Stimulated activated naive CD4-positive, alpha-beta T cell treated with Interleukin-2 at 50 U/mL for 16 hours (primary cell): ENCODE results near the gene CDCA7L.
"Not testable (repeated sequence)": the region's sequence is repeated elsewhere in the genome, so short reads cannot be mapped to it uniquely, and the experiment has no call there.

Experiments used
- DNase-seq: peaks from one replicate; lab custom pipeline; 2025; lab: John Stamatoyannopoulos, UW

Gene CDCA7L

GRCh38 chr7:21944616-21945453, 864 bp downstream of the CDCA7L start:
- no peak for DNase-seq

- DNase-seq, result no peak
These were observed 2.3 kb downstream of the CDCA7L start for GRCh38 chr7:21943436-21943835.

GRCh38 chr7:21942955-21943354, 2.7 kb downstream of the CDCA7L start:
- DNase-seq, result no peak

- DNase-seq, result no peak
These were observed 4.0 kb downstream of the CDCA7L start for GRCh38 chr7:21941611-21942141.

GRCh38 chr7:21939858-21940372, 5.8 kb downstream of the CDCA7L start:
- no peak for DNase-seq

- peak; percentile 15 for DNase-seq
These were observed 6.4 kb downstream of the CDCA7L start for GRCh38 chr7:21939136-21939857.

- no peak for DNase-seq
These were observed 7.2 kb downstream of the CDCA7L start for GRCh38 chr7:21938463-21938862.

GRCh38 chr7:21934808-21935207, 10.9 kb downstream of the CDCA7L start:
- DNase-seq, result no peak

- not testable (repeated sequence) for DNase-seq
These were observed 12.4 kb downstream of the CDCA7L start for GRCh38 chr7:21933293-21933692.

- DNase-seq, result no peak
These were observed 18.0 kb downstream of the CDCA7L start for GRCh38 chr7:21927693-21928092.

GRCh38 chr7:21926448-21926847, 19.3 kb downstream of the CDCA7L start:
- DNase-seq, result no peak

- no peak for DNase-seq
These were observed 22.0 kb downstream of the CDCA7L start for GRCh38 chr7:21923658-21924057.

GRCh38 chr7:21922605-21923004, 23.1 kb downstream of the CDCA7L start:
- no peak for DNase-seq

- DNase-seq, result no peak
These were observed 24.8 kb downstream of the CDCA7L start for GRCh38 chr7:21920936-21921335.

GRCh38 chr7:21918216-21918615, 27.5 kb downstream of the CDCA7L start:
- DNase-seq, result no peak

- no peak for DNase-seq
These were observed 29.1 kb downstream of the CDCA7L start for GRCh38 chr7:21916629-21917028.

GRCh38 chr7:21916176-21916575, 29.5 kb downstream of the CDCA7L start:
- DNase-seq, result no peak

GRCh38 chr7:21915140-21915539, 30.6 kb downstream of the CDCA7L start:
- DNase-seq, result no peak

- DNase-seq, result no peak
These were observed 31.0 kb downstream of the CDCA7L start for GRCh38 chr7:21914671-21915070.

GRCh38 chr7:21912931-21913780, 32.5 kb downstream of the CDCA7L start:
- DNase-seq, result no peak

GRCh38 chr7:21912305-21912704, 33.4 kb downstream of the CDCA7L start:
- DNase-seq, result no peak

- no peak for DNase-seq
These were observed 34.3 kb downstream of the CDCA7L start for GRCh38 chr7:21911341-21911875.
